ENCODE results near the gene TMEM25.
"Not testable (repeated sequence)": the region's sequence is repeated elsewhere in the genome, so short reads cannot be mapped to it uniquely, and the experiment has no call there.

TMEM25 gene

DNA sequence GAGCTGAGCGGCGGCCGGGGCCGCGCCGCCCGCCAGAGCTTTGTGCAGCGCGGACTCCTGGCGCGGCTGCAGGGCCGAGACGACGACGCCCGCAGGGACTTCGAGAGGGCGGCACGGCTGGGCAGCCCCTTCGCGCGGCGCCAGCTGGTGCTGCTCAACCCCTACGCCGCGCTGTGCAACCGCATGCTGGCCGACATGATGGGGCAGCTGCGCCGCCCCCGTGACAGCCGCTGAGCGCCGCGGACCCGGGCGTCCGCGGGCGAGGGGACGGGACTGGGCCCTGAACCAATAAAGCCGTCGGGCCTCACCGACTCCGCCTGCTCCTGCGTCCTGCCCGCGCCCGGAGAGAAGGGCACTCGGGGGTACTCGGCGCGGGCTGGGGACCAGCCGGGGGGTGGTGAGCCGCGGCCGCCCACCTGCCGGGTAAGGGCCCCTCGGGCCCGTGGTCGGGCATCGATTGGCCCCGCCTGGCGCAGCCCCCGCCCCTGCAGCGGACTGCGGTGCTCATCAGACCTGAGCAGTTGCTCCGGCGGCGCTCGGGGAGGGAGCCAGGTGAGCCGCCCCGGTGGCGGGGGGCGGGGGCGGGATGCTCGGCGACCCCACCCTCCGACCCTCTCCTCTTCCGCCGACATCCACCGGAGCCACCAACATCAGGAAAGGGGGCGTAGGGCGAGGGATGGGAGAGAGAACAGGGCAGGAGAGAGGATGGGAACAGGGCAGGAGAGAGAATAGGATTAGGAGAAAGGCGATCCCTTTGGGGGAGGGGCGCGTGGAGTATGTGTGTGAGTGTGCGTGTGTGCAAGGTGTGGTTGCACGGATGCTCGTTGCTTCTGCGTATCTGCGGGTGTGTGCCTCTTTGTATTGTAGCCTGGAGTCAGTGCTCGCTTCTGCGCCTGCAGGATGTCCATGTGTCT is at the start of gene TMEM25:
TSS of gene TMEM25 (plus strand) at position 510 of the 914 bp plus-strand sequence. CDS start 610 bp downstream, outside the sequence.
- DNase-seq (ENCODE audit: low read depth, low spot score), result peak; percentile 58

DNA sequence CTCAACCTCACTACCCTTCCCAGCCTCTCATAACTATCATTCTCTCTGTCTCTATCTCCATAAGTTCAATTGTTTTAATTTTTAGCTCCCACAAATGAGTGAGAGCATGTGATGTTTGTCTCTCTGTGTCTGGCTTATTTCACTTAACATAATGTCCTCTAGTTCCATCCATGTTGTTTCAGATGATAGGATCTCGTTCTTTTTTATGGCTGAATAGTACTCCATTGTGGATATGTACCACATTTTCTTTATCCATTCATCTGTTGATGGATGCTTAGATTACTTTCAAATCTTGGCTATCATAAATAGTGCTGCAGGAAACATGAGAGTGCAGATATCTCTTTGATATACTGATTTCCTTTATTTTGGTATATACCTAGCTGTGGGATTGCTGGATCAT is 49.8 kb upstream of the TMEM25 start:
- DNase-seq (ENCODE audit: low read depth, low spot score), result not testable (repeated sequence)

DNA sequence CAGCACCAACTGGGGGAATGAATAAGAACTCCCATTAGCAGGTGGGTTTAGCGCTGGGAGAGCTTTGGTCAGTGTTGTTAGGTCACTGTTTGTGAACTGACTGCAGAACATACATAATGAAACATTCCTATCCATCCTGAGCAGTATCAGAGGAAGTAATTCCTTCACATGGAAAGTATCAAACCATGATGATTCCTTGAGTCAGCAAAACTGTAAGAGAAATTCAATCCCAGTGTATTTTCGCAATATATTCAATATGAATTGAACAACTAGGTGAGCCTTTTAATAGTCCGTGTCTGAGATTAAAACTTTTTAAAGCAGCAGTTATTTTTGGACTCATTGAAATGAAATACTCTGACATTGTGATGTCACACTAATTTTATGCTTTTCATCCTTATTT is 46.6 kb upstream of the TMEM25 start:
- no peak for DNase-seq (ENCODE audit: low read depth, low spot score)

DNA sequence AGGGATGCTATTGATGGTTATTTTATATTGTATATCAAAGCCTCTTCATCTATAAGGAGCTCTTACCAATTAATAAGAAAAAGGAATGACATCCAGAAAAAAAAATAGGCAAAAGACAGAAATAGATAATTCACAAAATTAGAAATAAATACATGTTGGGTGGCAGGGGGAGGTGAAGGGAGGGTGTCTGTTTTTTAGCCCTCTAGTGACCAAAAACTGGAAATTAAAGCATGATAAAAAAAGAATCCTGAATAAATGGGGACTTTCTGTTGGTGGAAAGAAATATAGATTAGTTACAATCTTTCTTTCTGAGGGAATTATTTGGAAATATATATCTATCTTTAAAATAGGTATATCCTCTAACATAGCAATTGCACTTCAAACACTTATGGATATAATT is 45.7 kb upstream of the TMEM25 start:
- DNase-seq (ENCODE audit: low read depth, low spot score), result no peak

DNA sequence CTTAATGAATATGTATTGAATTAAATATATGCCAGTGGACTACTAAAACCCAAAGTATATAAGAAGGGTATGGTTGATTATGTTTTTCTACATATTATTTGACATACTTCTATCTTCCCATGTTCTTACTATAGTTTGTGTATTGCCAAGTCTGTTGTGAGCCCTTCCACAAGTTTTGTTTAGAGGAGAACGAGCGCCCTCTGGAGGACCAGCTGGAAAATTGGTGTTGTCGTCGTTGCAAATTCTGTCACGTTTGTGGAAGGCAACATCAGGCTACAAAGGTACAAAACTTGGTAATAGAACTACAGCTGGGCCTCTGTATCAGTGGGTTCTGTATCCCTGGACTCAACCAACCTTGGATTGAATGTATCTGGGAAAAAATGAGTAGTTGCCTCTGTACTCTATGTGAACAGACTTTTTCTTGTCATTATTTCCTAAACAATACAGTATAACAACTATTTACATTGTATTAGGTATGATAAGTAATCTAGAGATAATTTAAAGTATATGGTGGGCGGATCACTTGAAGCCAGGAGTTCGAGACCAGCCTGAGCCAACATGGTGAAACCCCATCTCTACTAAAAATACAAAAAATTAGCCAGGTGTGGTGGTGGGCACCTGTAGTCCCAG is 42.4 kb upstream of the TMEM25 start:
- DNase-seq (ENCODE audit: low read depth, low spot score), result peak; percentile 53

DNA sequence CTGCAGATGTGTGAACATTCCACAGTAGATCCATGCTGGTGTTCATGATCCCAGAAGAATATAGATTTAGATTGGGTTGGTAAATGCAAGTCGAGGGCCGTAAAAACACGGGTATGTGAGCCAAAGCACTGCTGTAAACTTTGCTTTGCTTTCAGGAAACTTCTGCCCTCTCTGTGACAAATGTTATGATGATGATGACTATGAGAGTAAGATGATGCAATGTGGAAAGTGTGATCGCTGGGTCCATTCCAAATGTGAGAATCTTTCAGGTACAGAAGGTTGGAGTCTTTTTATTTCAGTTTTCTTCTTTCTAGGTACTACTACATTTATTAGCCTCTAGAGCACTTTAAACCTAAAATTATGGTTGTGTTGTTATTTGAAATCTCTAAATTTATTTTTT is 40.0 kb upstream of the TMEM25 start:
- no peak for DNase-seq (ENCODE audit: low read depth, low spot score)

DNA sequence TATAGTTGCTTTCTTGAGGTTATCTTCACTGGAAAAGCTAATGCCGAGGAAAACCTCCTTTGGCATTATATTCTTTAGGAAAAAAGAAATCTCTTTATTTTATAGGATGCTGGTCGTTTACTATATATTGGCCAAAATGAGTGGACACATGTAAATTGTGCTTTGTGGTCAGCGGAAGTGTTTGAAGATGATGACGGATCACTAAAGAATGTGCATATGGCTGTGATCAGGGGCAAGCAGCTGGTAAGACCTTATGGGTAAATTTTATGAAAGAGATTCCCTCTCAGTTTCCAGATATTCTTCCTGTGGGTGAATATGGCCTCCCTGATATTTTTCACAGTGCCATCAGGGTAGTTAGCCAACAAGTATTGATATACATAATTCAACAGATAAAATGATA is 33.2 kb upstream of the TMEM25 start:
- no peak for DNase-seq (ENCODE audit: low read depth, low spot score)

DNA sequence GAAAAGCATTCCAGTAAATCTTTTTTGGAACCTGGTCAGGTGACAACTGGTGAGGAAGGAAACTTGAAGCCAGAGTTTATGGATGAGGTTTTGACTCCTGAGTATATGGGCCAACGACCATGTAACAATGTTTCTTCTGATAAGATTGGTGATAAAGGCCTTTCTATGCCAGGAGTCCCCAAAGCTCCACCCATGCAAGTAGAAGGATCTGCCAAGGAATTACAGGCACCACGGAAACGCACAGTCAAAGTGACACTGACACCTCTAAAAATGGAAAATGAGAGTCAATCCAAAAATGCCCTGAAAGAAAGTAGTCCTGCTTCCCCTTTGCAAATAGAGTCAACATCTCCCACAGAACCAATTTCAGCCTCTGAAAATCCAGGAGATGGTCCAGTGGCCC is 27.8 kb upstream of the TMEM25 start:
- no peak for DNase-seq (ENCODE audit: low read depth, low spot score)

DNA sequence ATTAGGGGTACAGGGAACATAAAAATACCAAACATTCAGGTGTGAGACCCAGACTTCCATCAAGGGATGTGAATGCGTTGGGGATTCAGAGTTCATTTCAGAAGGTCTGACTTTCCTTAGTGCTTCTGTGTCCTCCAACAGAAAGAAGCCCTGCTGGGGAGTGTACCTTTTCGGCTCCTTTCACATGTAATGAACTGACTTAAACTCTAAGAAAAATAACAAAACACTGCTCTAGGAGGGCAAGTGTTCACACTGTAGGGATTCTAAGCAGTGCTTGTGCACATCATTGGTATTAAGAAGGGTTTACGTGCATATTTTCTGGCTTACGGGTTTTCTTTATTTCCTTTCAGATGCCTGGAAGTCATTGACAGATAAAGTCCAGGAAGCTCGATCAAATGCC is 19.4 kb upstream of the TMEM25 start:
- no peak for DNase-seq (ENCODE audit: low read depth, low spot score)

DNA sequence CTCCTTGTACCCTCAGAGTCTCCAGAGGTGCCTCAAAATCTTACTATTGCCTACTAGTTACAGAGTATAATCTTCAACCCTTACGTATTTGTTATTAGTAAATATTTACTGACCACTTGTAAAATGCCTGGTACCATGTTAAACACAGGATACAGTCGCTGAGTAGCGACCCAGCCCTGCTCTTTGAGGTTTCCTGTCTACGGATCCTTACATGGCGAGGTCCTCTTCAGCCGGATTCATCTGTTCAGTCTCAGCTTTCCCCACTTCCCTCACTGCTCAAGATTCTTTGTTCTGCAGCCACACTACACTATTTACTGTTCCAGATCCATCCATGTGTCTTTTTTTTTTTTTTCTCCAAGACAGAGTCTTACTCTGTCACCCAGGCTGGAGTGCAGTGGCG is 16.9 kb upstream of the TMEM25 start:
- DNase-seq (ENCODE audit: low read depth, low spot score), result no peak

DNA sequence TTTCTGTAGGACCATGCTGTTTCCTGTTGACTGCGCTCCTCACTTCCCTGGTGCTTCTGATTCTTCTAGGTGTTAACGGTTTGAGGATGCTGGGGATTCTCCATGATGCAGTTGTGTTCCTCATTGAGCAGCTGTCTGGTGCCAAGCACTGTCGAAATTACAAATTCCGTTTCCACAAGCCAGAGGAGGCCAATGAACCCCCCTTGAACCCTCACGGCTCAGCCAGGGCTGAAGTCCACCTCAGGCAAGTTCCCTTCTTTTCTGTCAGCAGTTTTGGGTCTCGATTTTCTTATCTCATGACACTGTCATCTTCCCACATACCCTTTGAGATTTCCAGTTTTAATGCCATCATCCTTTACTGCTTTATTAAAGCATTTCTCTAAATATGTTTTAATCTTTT is 11.4 kb upstream of the TMEM25 start:
- DNase-seq (ENCODE audit: low read depth, low spot score), result no peak

DNA sequence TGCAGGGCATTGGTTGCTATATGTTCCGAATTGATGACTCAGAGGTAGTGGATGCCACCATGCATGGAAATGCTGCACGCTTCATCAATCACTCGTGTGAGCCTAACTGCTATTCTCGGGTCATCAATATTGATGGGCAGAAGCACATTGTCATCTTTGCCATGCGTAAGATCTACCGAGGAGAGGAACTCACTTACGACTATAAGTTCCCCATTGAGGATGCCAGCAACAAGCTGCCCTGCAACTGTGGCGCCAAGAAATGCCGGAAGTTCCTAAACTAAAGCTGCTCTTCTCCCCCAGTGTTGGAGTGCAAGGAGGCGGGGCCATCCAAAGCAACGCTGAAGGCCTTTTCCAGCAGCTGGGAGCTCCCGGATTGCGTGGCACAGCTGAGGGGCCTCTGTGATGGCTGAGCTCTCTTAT is 9.1 kb upstream of the TMEM25 start:
- DNase-seq (ENCODE audit: low read depth, low spot score), result no peak

DNA sequence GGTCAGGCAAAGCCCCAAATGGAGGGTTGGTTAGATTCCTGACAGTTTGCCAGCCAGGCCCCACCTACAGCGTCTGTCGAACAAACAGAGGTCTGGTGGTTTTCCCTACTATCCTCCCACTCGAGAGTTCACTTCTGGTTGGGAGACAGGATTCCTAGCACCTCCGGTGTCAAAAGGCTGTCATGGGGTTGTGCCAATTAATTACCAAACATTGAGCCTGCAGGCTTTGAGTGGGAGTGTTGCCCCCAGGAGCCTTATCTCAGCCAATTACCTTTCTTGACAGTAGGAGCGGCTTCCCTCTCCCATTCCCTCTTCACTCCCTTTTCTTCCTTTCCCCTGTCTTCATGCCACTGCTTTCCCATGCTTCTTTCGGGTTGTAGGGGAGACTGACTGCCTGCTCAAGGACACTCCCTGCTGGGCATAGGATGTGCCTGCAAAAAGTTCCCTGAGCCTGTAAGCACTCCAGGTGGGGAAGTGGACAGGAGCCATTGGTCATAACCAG is 8.4 kb upstream of the TMEM25 start:
- no peak for DNase-seq (ENCODE audit: low read depth, low spot score)

DNA sequence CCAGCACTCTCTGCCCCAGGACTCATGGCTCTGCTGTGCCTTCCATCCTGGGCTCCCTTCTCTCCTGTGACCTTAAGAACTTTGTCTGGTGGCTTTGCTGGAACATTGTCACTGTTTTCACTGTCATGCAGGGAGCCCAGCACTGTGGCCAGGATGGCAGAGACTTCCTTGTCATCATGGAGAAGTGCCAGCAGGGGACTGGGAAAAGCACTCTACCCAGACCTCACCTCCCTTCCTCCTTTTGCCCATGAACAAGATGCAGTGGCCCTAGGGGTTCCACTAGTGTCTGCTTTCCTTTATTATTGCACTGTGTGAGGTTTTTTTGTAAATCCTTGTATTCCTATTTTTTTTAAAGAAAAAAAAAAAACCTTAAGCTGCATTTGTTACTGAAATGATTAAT is 6.6 kb upstream of the TMEM25 start:
- no peak for DNase-seq (ENCODE audit: low read depth, low spot score)

DNA sequence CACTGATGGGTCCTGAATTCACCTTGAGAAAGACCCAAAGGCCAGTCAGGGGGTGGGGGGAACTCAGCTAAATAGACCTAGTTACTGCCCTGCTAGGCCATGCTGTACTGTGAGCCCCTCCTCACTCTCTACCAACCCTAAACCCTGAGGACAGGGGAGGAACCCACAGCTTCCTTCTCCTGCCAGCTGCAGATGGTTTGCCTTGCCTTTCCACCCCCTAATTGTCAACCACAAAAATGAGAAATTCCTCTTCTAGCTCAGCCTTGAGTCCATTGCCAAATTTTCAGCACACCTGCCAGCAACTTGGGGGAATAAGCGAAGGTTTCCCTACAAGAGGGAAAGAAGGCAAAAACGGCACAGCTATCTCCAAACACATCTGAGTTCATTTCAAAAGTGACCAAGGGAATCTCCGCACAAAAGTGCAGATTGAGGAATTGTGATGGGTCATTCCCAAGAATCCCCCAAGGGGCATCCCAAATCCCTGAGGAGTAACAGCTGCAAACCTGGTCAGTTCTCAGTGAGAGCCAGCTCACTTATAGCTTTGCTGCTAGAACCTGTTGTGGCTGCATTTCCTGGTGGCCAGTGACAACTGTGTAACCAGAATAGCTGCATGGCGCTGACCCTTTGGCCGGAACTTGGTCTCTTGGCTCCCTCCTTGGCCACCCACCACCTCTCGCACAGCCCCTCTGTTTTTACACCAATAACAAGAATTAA is 6.1 kb upstream of the TMEM25 start:
- no peak for DNase-seq (ENCODE audit: low read depth, low spot score)

DNA sequence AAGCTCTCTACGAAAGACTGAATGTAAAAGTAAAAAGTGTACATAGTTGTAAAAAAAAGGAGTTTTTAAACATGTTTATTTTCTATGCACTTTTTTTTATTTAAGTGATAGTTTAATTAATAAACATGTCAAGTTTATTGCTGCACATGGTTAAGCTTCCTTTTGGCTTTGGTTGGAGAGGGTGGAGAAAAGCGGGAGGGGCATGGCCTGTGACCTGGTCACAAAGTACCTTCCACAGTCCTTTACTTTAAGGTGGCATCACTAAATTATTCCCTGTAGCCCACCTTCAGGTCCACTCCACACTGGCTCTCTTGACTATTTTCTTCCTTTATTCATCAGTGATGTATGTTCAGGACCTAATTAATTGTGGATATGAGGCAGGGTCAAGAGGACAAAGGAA is 4.3 kb upstream of the TMEM25 start:
- DNase-seq (ENCODE audit: low read depth, low spot score), result no peak

DNA sequence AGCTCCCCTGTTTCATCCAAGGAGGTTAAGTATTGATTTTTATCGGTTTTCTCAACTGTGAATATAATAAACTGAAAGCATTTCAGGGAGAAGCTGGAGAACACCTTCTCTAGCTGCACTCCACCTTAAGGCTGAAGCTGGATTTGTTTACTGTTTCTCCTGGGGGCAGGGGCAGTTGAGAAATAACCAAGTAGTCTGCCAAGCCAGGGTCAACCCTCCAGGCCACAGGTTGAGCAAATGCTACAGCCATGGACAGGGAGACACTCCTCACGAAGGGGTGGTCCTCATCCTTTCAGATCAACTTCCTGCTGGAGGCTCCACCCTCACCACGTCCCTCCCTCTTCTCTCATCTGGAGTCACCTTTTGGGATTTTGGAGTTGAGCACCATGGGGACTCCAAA is 3.9 kb upstream of the TMEM25 start, which contains the start of gene TTC36:
TSS of gene TTC36 (plus strand) at position 366 of the 400 bp plus-strand sequence. CDS start at position 387, 21 bp downstream.
- no peak for DNase-seq (ENCODE audit: low read depth, low spot score)

DNA sequence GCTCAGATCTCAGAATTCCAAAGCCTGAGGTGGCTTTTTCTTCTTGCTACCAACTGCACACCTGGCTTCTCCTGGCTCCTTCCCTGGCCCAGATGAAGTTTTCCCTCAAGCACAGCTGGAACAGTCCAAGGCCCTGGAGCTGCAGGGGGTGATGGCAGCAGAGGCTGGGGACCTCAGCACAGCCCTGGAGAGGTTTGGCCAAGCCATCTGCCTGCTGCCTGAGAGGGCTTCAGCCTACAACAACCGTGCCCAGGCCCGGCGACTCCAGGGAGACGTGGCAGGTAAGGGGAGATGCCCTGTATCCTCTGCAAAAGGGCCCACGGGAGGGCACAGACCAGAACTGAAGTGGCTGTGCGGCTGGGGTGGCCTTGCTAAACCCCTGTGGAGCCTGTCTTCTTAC is 2.5 kb upstream of the TMEM25 start:
- DNase-seq (ENCODE audit: low read depth, low spot score), result no peak

DNA sequence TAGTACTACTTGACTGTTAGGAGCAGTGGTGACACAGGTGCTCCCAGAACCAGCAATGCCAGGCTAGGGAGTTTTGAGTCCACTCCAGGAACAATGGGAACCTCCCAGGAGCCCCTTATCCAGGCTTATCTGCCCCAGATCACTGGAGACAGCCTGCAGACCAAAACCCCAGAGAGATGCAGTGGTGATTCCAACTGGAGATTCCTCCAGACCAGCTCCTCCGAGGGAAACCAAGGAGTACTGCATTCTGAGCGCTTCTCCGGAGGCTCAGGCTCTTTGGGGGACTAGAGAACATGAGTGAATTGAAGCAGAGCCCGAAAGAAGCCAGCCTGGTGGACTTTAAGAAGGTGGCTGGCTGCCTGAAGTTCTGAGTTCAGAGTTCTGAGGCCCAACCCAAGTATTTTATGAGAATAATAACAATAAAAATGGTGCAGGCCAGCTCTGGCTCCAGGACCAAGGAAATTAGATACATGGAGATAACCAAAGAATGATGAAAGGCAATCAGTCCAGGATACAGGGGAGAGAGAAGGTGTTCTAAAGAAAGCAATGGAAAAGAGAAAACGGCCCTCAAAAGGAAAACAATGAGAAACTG is 1.3 kb upstream of the TMEM25 start:
- DNase-seq (ENCODE audit: low read depth, low spot score), result no peak

DNA sequence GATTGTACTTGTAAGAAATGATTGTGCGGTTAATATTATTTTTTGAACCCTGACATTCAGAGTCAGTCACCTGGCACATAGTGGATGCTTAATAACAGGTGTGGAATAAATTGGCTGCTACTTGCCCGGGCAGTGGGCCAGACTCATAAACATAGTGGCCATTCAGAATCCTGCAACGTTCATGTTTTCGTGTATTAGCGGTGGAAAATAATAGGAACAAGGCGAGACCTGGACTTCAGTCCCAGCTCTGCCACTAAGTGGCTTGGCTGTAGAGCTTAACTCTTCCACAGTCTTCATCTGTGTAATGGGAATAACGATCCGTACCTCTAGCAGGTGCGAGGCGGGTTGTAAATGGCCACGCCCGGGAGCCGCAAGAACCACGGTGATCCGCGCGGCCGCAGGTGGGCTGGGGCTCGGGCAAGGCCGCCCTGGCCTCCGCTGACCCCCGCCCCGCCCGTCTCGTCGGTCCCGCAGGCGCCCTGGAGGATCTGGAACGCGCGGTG is 761 bp upstream of the TMEM25 start:
- DNase-seq (ENCODE audit: low read depth, low spot score), result no peak

DNA sequence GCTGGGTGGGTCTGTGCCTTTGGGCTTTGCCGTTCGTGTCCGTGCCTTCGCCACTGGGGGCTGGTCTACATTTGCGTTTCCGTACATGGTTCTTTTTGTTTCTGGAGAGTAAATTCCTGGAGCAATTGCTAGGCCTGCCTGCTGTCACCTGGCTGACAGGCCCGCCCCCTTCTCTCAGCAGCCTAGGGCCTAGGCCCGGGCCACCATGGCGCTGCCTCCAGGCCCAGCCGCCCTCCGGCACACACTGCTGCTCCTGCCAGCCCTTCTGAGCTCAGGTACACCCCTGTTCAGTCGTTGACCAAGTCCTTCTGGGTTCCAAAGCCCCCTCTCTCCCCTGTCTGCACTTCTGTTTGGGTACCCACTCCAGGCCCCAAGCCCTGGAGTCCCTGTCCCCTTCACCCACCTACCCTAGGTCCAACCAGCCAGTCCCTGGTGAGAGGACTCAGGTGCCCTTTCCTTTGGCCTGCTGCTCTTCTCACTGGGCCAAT is 649 bp downstream of the TMEM25 start:
- no peak for DNase-seq (ENCODE audit: low read depth, low spot score)

Measured in activated naive CD8-positive, alpha-beta T cell treated with anti-CD3 and anti-CD28 coated beads, Interleukin-2, amount 50 U/mL, for 16 hours (primary cell).